MG63 (cell line): Measurements from ENCODE around the gene COMMD1. TPM values are rescaled to one million over a fixed set of nuclear protein-coding genes. Genes with fewer than 3 reads are reported as not detected.
"Not testable (repeated sequence)": the region's sequence is repeated elsewhere in the genome, so short reads cannot be mapped to it uniquely, and the experiment has no call there.

Source experiments
- DNase-seq: peaks from one replicate; pipeline ENCODE4 v3.0.0-alpha.2; 2020
- H3K27me3 ChIP-seq: fragments of 250-450 bp; sonication (Bioruptor Pico); 2 replicates; pipeline ENCODE4 v1.5.1; 2020; ENCODE audit warnings: mild to moderate bottlenecking, moderate library complexity
- H3K36me3 ChIP-seq: fragments of 250-450 bp; sonication (Bioruptor Pico); 2 replicates; pipeline ENCODE4 v1.5.1; 2020; ENCODE audit warnings: mild to moderate bottlenecking, moderate library complexity
- H3K4me3 ChIP-seq: fragments of 250-450 bp; sonication (Bioruptor Pico); 2 replicates; pipeline ENCODE4 v1.5.1; 2020; ENCODE audit warnings: mild to moderate bottlenecking, moderate library complexity
- H3K9me3 ChIP-seq: fragments of 250-450 bp; sonication (Bioruptor Pico); 2 replicates; pipeline ENCODE4 v1.5.1; 2020; ENCODE audit warnings: mild to moderate bottlenecking, moderate library complexity
- total RNA-seq: library from RNA; depleted of rRNA; stranded (reverse); fragments of >200 nt; shearing (Covaris generic); gene quantifications from 2 replicates; pipeline ENCODE4 v1.2.3, GENCODE V29; 2014; ENCODE audit warnings: low replicate concordance

COMMD1 gene
- total RNA-seq, 1 experiment from 2014 or later: 24.8 TPM

DNA sequence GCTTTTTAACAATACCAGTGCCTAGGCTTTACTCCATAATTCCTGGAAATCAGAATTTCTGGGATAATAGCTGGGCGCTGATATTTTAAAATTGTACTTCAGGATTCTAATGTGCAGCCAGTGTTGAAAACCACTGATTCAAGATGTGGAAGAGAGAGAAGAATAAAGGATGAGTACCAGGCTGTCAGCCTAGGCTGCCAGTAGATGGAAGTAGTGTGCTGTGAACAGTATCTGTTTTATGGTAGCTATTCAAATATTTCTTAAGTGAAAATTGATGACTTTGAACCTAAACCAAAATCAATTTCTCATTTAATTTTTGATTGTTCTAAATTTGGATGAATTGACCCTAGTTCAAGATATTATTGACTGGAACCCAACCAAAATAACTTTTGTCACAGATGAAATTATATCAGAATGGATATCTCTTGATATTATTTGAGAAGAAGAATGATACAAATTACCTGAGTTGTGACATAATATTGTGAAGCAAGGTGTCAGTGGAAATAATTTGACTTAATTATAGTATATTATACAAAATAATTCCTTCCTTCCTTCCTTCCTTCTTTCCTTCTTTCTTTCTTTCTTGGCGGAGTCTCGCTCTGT, 88.0 kb downstream of the COMMD1 start:
- Histone ChIP-seq H3K36me3 (no peaks in the 10 kb centered on the region), H3K27me3 (no peaks in the 10 kb centered on the region), H3K9me3 (no peaks in the 10 kb centered on the region), H3K4me3 (no peak overlapping the region)
- DNase-seq: no peak

DNA sequence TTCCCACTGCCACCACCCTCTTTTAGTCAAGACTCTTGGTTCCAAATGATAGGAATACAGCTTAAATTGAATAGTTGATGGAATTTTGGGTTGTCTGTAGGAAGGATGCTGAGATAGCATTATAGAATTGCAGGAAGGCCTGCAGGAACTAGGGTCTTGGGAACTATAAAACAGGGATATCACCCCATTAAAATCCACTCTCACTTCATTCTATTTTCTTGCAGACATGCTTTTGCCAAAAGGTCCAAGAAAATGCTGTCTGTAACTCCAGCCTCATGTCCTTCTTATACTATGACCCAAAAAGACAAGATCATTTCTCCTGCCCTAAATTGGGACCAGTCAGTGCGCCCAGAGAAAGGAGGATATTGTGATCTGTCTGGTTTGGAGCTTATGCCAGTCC, 89.1 kb downstream of the COMMD1 start:
- no peak overlapping the region for H3K4me3 ChIP-seq
- no peaks in the 10 kb centered on the region for H3K27me3 ChIP-seq
- no peak for DNase-seq
- no peaks in the 10 kb centered on the region for H3K9me3 ChIP-seq
- no peaks in the 10 kb centered on the region for H3K36me3 ChIP-seq

DNA sequence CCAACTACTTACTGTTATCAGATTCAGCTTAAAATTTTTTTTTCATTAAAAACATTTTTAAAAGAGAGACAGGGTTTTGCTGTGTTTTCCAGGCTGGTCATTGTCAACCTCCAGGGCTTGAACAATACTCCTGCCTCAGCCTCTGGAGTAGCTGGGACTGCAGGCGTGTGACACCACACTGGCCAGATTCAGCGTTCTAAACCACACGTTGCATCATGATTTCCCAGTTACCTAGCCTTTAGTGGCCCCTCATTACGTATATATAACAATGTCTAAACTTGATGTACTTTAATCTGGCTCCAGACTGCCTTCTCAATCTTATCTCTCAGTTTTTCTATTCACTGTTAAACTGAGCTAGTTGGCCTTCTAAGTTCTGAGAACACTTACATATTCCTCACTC, 89.6 kb downstream of the COMMD1 start:
- Histone ChIP-seq H3K9me3 (no peaks in the 10 kb centered on the region), H3K27me3 (no peaks in the 10 kb centered on the region), H3K4me3 (no peak overlapping the region), H3K36me3 (no peaks in the 10 kb centered on the region)
- no peak for DNase-seq

DNA sequence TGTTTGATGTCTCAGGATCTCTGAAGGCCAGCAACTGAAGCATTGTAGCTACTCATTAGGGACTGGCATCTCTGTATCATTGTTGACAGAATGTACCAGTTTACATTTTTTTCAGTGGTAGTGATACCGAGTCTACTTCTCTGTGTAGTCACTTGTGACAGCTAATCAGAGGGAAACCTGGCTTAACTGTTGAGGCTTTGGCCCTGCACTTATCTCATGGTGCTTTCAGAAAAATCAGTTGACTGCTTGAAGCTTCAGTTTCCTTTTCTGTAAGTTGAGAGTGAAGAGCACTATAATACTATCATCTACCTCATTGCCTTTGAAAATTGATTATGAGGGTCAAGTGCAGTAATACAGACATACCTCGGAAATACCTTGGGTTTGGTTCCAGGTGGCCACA, 90.0 kb downstream of the COMMD1 start:
- Histone ChIP-seq H3K36me3 (no peaks in the 10 kb centered on the region), H3K4me3 (no peak overlapping the region), H3K27me3 (no peaks in the 10 kb centered on the region), H3K9me3 (no peaks in the 10 kb centered on the region)
- no peak for DNase-seq

DNA sequence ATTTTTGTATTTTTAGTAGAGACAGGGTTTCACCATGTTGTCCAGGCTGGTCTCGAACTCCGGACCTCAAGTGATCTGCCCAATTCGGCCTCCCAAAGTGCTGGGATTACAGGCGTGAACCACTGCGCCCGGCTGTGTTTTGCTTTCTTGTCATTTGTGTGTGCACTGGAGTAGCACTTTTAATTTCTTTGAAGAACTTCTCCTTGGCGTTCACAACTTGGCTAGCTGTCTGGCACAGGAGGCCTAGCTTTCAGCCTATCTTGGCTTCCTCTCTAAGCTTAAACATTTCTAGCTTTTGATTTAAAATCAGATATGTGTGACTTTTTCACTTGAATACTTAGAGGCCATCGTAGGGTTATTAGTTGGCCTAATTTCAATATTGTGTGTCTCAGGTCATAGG, 93.0 kb downstream of the COMMD1 start:
- no peaks in the 10 kb centered on the region for H3K9me3 ChIP-seq
- no peak for DNase-seq
- H3K4me3 ChIP-seq: no peak overlapping the region
- H3K27me3 ChIP-seq: no peaks in the 10 kb centered on the region
- H3K36me3 ChIP-seq: no peaks in the 10 kb centered on the region

DNA sequence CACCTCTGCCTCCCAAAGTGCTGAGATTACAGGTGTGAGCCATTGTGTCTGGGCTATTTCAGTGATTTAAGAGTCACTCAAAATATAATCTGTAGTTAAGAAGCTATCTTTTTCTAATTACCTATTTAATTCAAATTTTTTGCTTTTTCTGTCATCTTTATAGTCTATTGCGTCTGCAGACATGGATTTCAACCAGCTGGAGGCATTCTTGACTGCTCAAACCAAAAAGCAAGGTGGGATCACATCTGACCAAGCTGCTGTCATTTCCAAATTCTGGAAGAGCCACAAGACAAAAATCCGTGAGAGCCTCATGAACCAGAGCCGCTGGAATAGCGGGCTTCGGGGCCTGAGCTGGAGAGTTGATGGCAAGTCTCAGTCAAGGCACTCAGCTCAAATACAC, 95.1 kb downstream of the COMMD1 start:
- no peak overlapping the region for H3K4me3 ChIP-seq

DNA sequence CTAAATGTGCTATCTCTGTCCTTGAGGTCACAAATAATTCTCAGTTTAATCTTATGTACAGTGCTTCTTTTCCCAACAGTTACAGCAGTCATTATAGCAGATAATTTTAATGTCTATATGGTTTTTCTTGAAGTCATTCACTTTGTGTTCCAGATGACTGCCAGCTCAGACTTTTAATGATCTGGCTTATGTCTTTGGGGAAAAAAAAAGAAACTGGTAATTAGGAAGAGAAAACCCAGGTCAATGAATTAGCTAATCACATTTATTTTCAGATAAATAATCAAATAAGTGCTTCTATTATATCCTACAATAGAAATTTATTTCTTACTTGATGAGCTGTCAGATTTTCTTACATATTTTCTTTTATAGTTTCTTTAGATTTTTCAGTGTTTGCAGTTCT, 96.0 kb downstream of the COMMD1 start:
- DNase-seq: no peak
- Histone ChIP-seq H3K4me3 (no peak overlapping the region), H3K9me3 (no peaks in the 10 kb centered on the region), H3K27me3 (no peaks in the 10 kb centered on the region), H3K36me3 (no peaks in the 10 kb centered on the region)

More for the DNA sequence above, 95.1 kb downstream of the COMMD1 start:
- H3K36me3 ChIP-seq: no peaks in the 10 kb centered on the region
- no peaks in the 10 kb centered on the region for H3K27me3 ChIP-seq
- no peaks in the 10 kb centered on the region for H3K9me3 ChIP-seq
- no peak for DNase-seq

DNA sequence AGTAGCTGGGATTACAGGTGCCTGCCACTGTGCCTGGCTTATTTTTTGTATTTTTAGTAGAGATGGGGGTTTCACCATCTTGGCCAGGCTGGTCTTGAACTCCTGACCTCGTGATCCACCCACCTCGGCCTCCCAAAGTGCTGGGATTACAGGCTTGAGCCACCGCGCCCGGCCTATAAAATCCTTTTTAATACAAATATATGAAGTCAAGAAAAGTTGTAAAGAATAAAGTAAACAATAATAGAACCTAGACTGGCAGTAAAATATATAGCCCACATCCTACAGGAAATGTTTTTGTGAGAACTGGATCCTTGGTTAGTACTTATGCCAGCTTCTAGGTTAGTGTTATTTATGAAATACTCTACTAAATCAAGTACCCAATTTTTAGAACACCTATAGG, 99.0 kb downstream of the COMMD1 start:
- not testable (repeated sequence) for H3K27me3 ChIP-seq, H3K4me3 ChIP-seq, DNase-seq, H3K9me3 ChIP-seq, H3K36me3 ChIP-seq

DNA sequence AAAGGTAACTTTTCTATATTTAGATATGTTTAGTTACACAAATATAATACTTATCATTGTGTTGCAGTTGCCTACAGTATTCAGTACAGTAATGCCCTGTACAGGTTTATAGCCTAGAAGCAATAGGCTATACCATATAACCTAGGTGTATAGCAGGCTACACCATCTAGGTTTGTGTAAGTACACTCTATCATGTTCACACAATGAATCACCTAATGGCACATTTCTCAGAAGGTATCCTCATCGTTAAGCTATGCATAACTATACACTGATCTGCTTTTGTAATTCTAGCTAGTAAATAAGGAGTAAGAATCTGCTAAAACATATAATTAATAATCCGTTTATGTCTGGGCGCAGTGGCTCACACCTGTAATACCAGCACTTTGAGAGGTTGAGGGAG, 102.1 kb downstream of the COMMD1 start:
- Histone ChIP-seq H3K36me3 (no peaks in the 10 kb centered on the region), H3K9me3 (no peaks in the 10 kb centered on the region), H3K27me3 (no peaks in the 10 kb centered on the region), H3K4me3 (no peak overlapping the region)
- no peak for DNase-seq

DNA sequence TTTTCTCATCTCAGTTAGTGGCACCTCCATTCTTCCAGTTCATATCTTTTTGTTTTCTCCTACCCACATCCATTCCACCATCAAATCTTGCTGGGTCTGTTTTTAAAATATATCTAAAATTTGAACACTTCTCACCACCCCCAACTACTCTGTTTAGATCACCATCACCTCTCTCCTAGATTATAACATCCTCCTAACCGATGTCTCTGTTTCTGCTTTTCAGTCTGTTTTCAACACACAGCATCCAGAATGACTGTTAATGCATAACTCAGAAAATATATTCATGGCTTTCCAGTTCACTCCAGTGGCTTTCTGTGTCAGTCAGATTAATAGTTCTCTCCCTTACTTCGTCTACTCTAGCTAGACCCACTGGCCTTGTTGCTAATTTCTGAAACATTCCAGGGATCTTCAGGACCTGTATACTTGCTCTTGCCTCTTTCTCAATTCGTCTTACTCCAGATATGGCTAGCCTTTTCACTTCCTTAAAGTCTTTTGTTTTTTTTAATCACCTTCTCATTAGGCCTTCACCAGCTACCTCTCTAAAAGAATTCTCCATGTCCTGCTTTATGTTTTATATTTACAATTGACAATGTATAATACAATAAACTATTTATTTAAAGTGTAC, 105.3 kb downstream of the COMMD1 start:
- Histone ChIP-seq H3K4me3 (no peak overlapping the region), H3K36me3 (no peaks in the 10 kb centered on the region), H3K9me3 (no peaks in the 10 kb centered on the region), H3K27me3 (no peaks in the 10 kb centered on the region)
- no peak for DNase-seq

DNA sequence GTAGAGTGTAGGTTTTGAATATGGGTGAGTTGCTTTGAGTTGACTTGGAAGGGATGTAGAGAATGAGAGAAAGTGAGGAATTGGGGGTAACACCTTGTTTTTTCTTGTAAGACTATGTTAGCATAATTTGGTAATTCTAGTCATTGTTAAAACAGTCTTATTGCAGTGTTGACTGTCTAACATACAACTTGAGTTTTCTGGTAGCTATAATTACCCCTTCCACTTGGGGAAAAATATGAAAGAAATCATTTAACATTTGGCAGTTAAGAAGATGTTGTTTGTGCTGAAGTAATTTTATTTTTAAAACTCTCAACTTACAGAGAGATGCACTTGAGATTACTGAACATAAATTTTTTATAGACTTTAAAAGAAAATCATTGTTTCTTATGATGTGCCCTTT, 108.2 kb downstream of the COMMD1 start:
- no peaks in the 10 kb centered on the region for H3K36me3 ChIP-seq
- no peak overlapping the region for H3K4me3 ChIP-seq
- DNase-seq: no peak
- no peaks in the 10 kb centered on the region for H3K27me3 ChIP-seq
- no peaks in the 10 kb centered on the region for H3K9me3 ChIP-seq

DNA sequence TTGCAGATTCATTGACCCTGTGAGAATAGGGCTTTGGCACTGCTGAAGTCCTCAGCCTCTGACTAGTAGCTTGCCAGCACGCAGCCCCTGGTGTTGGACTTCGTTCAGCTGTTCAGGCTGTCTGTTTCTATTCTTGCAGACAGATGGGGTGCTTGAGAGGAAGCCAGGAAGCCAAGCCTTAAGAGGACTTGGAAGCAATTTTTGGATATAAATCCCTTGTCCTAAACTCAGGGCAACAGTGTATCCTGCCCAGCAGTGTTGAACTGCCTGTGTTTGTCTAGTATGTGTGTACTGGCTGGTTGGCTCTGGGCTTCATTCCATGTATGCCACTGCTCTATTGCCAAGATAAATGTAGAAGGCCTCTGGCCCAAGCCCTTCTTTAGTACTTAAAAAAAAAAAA, 108.6 kb downstream of the COMMD1 start:
- Histone ChIP-seq H3K4me3 (no peak overlapping the region), H3K9me3 (no peaks in the 10 kb centered on the region), H3K27me3 (no peaks in the 10 kb centered on the region), H3K36me3 (no peaks in the 10 kb centered on the region)
- peak; percentile 96 for DNase-seq

DNA sequence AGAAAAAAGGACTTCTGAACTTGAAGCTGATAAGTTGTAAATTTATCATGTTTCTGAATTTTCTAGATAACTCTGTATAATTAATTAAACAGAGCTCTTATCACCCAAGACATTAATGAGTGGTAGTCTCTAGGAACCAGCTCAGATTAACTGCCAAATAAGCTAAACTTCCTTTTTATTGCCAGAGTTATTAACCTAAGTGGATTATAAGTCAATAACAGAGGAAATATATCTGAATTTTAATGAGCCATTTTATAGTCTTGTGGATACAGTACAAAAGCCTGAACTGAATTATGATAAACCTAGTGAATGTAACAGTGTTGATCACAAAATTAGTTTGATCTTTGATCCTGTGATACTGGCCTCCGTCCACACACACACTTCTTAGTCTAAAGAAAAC, 111.5 kb downstream of the COMMD1 start:
- DNase-seq: no peak
- Histone ChIP-seq H3K9me3 (no peaks in the 10 kb centered on the region), H3K36me3 (no peaks in the 10 kb centered on the region), H3K27me3 (no peaks in the 10 kb centered on the region), H3K4me3 (no peak overlapping the region)

DNA sequence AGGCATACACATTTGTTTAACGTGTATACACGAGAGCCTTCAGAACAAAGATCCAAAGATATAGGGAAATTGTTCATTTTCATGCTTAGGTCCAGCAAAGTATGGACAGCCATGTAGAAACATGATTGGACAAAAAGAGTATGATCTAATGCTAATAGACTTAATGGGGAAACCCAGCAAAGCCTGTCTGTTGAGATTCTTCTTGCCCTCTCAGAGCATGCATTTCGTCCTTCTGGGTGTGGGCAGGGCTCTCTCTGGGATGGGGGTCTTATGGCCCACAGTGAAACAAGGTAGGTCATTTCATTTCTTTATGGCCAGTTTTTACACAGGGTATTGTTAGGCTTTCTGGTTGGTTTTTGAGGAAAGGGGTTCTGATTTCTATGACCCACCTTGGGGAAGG, 124.4 kb downstream of the COMMD1 start:
- H3K4me3 ChIP-seq: no peak overlapping the region
- H3K36me3 ChIP-seq: no peaks in the 10 kb centered on the region
- no peak for DNase-seq
- no peaks in the 10 kb centered on the region for H3K27me3 ChIP-seq
- no peaks in the 10 kb centered on the region for H3K9me3 ChIP-seq

DNA sequence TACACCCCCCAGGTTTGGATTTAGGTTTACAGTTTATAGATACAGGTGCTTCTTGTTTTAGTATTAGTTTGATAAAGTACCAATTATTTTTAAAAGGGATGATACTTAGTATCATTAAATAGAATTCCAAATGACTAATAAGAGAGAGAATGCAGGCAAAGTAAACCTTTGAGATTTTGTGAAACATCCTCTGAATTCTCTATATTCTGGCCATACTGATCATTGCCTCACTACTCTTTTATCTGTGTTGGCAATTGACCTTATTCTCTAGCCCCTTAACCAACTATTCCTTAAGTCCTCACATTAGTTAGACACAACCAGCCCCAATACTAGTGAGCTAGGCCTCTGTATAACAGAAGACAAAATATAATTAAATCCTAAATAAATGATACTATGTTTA, 125.4 kb downstream of the COMMD1 start:
- DNase-seq: no peak
- H3K27me3 ChIP-seq: no peaks in the 10 kb centered on the region
- H3K9me3 ChIP-seq: no peaks in the 10 kb centered on the region
- no peak overlapping the region for H3K4me3 ChIP-seq
- no peaks in the 10 kb centered on the region for H3K36me3 ChIP-seq

DNA sequence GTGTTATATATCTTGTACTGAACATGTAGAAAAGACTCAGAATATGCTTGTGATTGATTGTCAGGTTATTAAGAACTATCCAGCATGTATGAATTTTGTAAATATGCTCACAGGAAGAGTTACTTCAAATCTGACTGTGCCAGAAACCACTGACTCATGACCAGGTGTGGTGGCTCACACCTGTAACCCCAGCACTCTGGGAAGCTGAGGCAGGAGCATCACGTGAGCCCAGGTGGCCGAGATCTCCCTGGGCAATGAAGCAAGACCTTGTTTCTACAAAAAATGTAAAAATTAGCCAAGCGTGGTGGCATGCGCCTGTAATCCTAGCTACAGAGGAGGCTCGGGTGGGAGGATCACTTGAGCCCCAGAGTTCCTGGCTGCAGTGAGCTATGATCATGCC, 126.6 kb downstream of the COMMD1 start:
- DNase-seq: no peak
- Histone ChIP-seq H3K4me3 (no peak overlapping the region), H3K27me3 (no peaks in the 10 kb centered on the region), H3K9me3 (no peaks in the 10 kb centered on the region), H3K36me3 (no peaks in the 10 kb centered on the region)

DNA sequence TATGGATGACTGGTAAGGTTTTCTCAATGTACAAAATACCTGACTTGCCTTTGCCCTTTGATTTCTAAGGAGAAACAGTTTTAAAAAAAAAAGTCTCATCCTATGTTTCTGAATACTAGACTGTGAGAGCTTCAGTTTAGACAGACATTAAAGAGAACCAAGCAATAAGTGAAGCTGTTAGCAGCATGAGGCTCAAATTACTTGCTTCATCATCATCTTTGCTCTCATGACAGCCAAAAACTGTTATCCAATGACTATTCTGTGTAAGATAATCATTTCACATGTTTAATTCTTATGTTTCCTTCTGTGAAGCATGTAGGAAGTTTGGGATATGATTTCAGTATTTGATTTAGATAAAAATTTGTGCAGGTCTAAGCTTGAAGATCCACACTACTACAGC, 129.2 kb downstream of the COMMD1 start:
- no peak for DNase-seq
- Histone ChIP-seq H3K4me3 (no peak overlapping the region), H3K9me3 (no peaks in the 10 kb centered on the region), H3K36me3 (no peaks in the 10 kb centered on the region), H3K27me3 (no peaks in the 10 kb centered on the region)

DNA sequence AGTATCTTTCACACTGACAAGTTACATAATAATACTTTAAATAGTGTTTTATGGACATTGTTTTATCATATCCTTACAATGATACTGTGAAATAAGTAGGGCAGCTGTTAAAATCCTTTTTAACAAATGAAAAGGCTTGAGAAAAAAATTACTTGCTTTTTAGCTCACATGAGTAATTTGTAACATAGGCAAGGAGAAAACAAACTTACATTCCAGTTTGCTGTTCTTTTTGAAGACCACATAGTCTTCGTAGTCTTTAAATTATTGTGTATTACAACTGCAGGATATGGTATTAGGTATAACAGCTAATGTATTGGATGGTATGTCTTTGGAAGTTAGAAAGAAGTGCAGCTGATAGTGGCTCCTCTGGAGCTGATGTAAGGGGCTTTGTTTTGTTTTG, 130.8 kb downstream of the COMMD1 start:
- Histone ChIP-seq H3K27me3 (no peaks in the 10 kb centered on the region), H3K9me3 (no peaks in the 10 kb centered on the region), H3K36me3 (no peaks in the 10 kb centered on the region), H3K4me3 (no peak overlapping the region)
- DNase-seq: no peak
